ENCODE data around the gene ZSWIM6. TPM values are rescaled to one million over a fixed set of nuclear protein-coding genes. Genes with fewer than 3 reads are reported as not detected.

ZSWIM6 gene
- total and polyA plus RNA-seq, 4 experiments from 2014 or later: 0.23 to 11.3 (median 5.5) TPM

GRCh38 chr5:61590473-61590872, 258.4 kb downstream of the ZSWIM6 start:
- CTCF ChIA-PET (ENCODE audit: partially characterized antibody): interaction anchor here (1.2 kb wide), 1 partner anchor 18 kb away, joined by 3 read pairs; no protein-coding TSS in a partner anchor
- H3K9me3 Mint-ChIP-seq: peaks cover 0 to 5% (median 0%) of the 10 kb centered on the region in 8 donors
- Histone ChIP-seq H3K4me1 (ENCODE audit: insufficient read depth, low read length) (no peaks in the 10 kb centered on the region), H3K9me3 (ENCODE audit: control insufficient read depth in 1 of 2, low read length in 2 of 2) (no peaks in the 10 kb centered on the region), H3K36me3 (ENCODE audit: insufficient read depth, low read length) (no peaks in the 10 kb centered on the region), H3K27me3 (ENCODE audit: insufficient read depth, low read length) (peaks cover 4% of the 10 kb centered on the region), H3K27ac (ENCODE audit: low read depth, low read length) (no peak overlapping the region), H3K4me3 (ENCODE audit: low read length in 2 of 2) (no peak overlapping the region)
- intact Hi-C loops (cut with micrococcal nuclease): no loop called here
- POLR2A ChIA-PET (ENCODE audit: partially characterized antibody): no interaction called here
- no peaks in the 10 kb centered on the region for H3K4me1 Mint-ChIP-seq
- H3K36me3 Mint-ChIP-seq: no peaks in the 10 kb centered on the region
- peaks cover 6 to 11% of the 10 kb centered on the region in 2 donors for H3K27me3 Mint-ChIP-seq
- H3K27ac Mint-ChIP-seq: no peak overlapping the region
- H3K4me3 Mint-ChIP-seq: no peak overlapping the region
- no peak for DNase-seq

DNA sequence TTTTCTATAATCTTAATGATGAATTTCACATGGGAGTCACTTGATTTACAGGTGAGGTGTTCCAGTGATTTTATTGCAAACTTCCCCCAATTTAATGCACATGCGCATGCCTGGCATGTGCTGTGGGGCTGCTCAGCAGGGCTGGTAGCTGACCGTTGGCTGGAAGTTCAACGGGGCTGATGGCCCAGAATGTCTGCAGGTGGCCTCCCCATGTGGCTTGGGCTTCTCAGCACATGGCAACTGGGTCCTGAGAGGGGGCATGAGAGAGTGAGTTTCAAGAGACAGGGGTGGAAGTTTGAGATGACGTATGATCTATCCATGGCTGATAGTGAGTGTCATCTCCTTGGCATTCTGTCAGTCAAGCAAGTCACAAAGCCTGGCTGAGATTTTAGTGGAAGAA, 259.8 kb downstream of the ZSWIM6 start:
- no peak overlapping the region for H3K4me3 ChIP-seq (ENCODE audit: low read length in 2 of 2)
- no peaks in the 10 kb centered on the region for H3K4me1 Mint-ChIP-seq
- no peaks in the 10 kb centered on the region for H3K36me3 Mint-ChIP-seq
- CTCF ChIA-PET (ENCODE audit: partially characterized antibody): no interaction called here
- peaks cover 0 to 5% (median 0%) of the 10 kb centered on the region in 8 donors for H3K9me3 Mint-ChIP-seq
- no peaks in the 10 kb centered on the region for H3K9me3 ChIP-seq (ENCODE audit: control insufficient read depth in 1 of 2, low read length in 2 of 2)
- POLR2A ChIA-PET (ENCODE audit: partially characterized antibody): no interaction called here
- H3K4me1 ChIP-seq (ENCODE audit: insufficient read depth, low read length): no peaks in the 10 kb centered on the region
- DNase-seq: no peak
- intact Hi-C loops (cut with micrococcal nuclease): no loop called here
- H3K27ac Mint-ChIP-seq: no peak overlapping the region
- no peak overlapping the region for H3K4me3 Mint-ChIP-seq
- no peak overlapping the region for H3K27ac ChIP-seq (ENCODE audit: low read depth, low read length)
- no peaks in the 10 kb centered on the region for H3K36me3 ChIP-seq (ENCODE audit: insufficient read depth, low read length)
- H3K27me3 ChIP-seq (ENCODE audit: insufficient read depth, low read length): no peaks in the 10 kb centered on the region
- H3K27me3 Mint-ChIP-seq: peaks cover 5 to 9% of the 10 kb centered on the region in 2 donors

- H3K4me3 Mint-ChIP-seq: no peak overlapping the region
- ChIA-PET POLR2A (ENCODE audit: partially characterized antibody) (no interaction called here), CTCF (ENCODE audit: partially characterized antibody) (interaction anchor here (1.1 to 1.9 kb wide), 2 partner anchors 10 to 12 kb away, joined by 3 to 7 read pairs; no protein-coding TSS in a partner anchor)
- H3K36me3 ChIP-seq (ENCODE audit: insufficient read depth, low read length): no peaks in the 10 kb centered on the region
- peaks cover 7 to 9% of the 10 kb centered on the region in 2 donors for H3K27me3 Mint-ChIP-seq
- H3K4me1 ChIP-seq (ENCODE audit: insufficient read depth, low read length): no peaks in the 10 kb centered on the region
- no peaks in the 10 kb centered on the region for H3K9me3 ChIP-seq (ENCODE audit: control insufficient read depth in 1 of 2, low read length in 2 of 2)
- H3K27me3 ChIP-seq (ENCODE audit: insufficient read depth, low read length): no peaks in the 10 kb centered on the region
- H3K27ac Mint-ChIP-seq: no peak overlapping the region
- no peaks in the 10 kb centered on the region for H3K4me1 Mint-ChIP-seq
- intact Hi-C loops (cut with micrococcal nuclease): no loop called here
- no peak overlapping the region for H3K4me3 ChIP-seq (ENCODE audit: low read length in 2 of 2)
- DNase-seq: no peak
- no peaks in the 10 kb centered on the region for H3K36me3 Mint-ChIP-seq
- no peaks in the 10 kb centered on the region for H3K9me3 Mint-ChIP-seq
- no peak overlapping the region for H3K27ac ChIP-seq (ENCODE audit: low read depth, low read length)
Observed at GRCh38 chr5:61595426-61595825, 263.4 kb downstream of the ZSWIM6 start.

Other genes starting within 250 kb of the ZSWIM6 start
- 10 to 100 TPM; 33.1 to 37.7 TPM for gene SMIM15, start 169.8 kb upstream of the ZSWIM6 start, total RNA-seq
- gene SMIM15, start 169.8 kb upstream of the ZSWIM6 start, polyA plus RNA-seq: 10 to 100 TPM; 32.8 to 41.0 TPM

Measured in CD4-positive, alpha-beta memory T cell (primary cell).